ENCODE data around the gene TRIM17. TPM values are rescaled to one million over a fixed set of nuclear protein-coding genes. Genes with fewer than 3 reads are reported as not detected.

Gene TRIM17
- total RNA-seq, 2 donors from 2014 or later, result 2.0 to 9.9 TPM

DNA sequence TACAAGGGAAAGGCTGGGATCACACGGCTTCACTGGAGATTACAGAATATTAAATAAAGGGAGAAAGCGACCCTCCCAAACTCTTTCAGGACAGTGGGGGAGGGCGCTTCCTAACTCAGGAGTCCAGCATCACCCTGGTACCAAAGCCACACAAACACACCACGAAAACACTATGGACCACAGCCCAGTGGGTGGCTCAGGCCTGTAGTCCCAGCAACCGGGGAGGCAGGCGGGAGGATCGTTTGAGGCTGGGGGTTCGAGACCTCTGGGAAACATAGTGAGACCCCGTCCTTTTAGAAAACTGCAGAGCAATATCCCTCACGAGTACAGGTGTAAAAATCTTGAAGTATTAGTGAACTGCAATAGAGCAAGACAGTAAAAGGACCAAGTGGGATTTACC is 26.0 kb downstream of the TRIM17 start:
- intact Hi-C loops (cut with DNase I), result no loop called here
- WGBS, result 89% methylated on average over 10 of the region's 10 CpGs

DNA sequence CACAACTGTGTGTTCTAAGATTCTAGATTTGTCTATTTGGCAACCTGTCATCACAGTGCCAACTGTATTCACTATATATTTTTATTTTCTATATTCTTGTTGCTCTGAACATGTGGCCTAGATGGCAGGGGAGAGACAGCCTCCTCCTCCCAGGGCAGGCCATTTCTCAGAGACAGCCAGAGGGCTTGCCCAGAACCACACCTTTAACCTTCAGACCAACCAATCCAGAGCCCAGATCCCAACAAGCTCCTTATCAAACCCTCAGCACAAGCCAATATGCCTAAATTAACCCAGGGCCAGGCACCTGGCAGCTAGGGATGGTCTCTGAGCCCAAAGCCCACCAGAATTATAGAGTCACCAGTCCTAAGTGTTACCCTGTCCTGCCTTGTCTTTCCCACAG is 29.3 kb downstream of the TRIM17 start:
- H3K4me3 ChIP-seq, result no peak overlapping the region
- TF ChIP-seq POLR2A (IDR thresholded peaks at IDR 0.05) (no peak), POLR2AphosphoS5 (IDR thresholded peaks at IDR 0.05) (no peak)
- no peaks in the 10 kb centered on the region for H3K4me1 ChIP-seq (replicated peaks)
- H3K27ac ChIP-seq, result no peak overlapping the region
- H3K27me3 ChIP-seq (replicated peaks; ENCODE audit: insufficient read depth), result no peaks in the 10 kb centered on the region
- no peak for DNase-seq (ENCODE audit: low spot score)
- intact Hi-C loops (cut with DNase I), result no loop called here
- H3K36me3 ChIP-seq, result no peaks in the 10 kb centered on the region
- no peaks in the 10 kb centered on the region for H3K9me3 ChIP-seq

More for the DNA sequence above, 26.0 kb downstream of the TRIM17 start:
- no peaks in the 10 kb centered on the region for H3K4me1 ChIP-seq (replicated peaks)
- H3K36me3 ChIP-seq, result peaks cover 0 to 12% of the 10 kb centered on the region in 2 donors
- no peak overlapping the region for H3K4me3 ChIP-seq
- DNase-seq (ENCODE audit: low spot score), result no peak
- H3K27me3 ChIP-seq (replicated peaks; ENCODE audit: insufficient read depth), result no peaks in the 10 kb centered on the region
- no peaks in the 10 kb centered on the region for H3K9me3 ChIP-seq
- no peak overlapping the region for H3K27ac ChIP-seq
- no peak for TF ChIP-seq POLR2AphosphoS5 (IDR thresholded peaks at IDR 0.05)
- TF ChIP-seq, protein P1, sequence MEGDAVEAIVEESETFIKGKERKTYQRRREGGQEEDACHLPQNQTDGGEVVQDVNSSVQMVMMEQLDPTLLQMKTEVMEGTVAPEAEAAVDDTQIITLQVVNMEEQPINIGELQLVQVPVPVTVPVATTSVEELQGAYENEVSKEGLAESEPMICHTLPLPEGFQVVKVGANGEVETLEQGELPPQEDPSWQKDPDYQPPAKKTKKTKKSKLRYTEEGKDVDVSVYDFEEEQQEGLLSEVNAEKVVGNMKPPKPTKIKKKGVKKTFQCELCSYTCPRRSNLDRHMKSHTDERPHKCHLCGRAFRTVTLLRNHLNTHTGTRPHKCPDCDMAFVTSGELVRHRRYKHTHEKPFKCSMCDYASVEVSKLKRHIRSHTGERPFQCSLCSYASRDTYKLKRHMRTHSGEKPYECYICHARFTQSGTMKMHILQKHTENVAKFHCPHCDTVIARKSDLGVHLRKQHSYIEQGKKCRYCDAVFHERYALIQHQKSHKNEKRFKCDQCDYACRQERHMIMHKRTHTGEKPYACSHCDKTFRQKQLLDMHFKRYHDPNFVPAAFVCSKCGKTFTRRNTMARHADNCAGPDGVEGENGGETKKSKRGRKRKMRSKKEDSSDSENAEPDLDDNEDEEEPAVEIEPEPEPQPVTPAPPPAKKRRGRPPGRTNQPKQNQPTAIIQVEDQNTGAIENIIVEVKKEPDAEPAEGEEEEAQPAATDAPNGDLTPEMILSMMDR (IDR thresholded peaks at IDR 0.05), result no peak
- TF ChIP-seq POLR2A (IDR thresholded peaks at IDR 0.05), result no peak

DNA sequence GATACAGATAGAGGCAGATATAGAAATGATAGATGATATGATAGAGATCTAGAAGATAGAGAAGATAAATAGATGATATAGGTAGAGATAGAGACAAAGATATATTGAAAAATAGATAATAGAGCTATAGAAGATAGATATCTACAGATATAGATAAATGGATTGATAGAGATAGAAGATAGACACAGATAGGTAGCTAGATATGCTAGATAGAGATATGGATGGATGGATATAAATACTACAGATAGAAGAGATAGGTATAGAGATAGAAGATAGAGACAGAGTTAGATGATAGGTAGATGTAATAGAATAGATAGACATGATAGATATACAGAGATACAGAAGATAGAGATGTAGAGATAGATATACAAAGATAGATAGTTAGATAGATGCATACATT is 31.4 kb downstream of the TRIM17 start:
- Histone ChIP-seq H3K27ac (no peak overlapping the region), H3K27me3 (replicated peaks; ENCODE audit: insufficient read depth) (no peaks in the 10 kb centered on the region), H3K4me3 (no peak overlapping the region), H3K36me3 (no peaks in the 10 kb centered on the region), H3K9me3 (no peaks in the 10 kb centered on the region), H3K4me1 (replicated peaks) (no peaks in the 10 kb centered on the region)
- TF ChIP-seq POLR2A (IDR thresholded peaks at IDR 0.05), result no peak
- TF ChIP-seq, protein P1 (IDR thresholded peaks at IDR 0.05), result no peak
- TF ChIP-seq POLR2AphosphoS5 (IDR thresholded peaks at IDR 0.05), result no peak
- intact Hi-C loops (cut with DNase I), result no loop called here
- no peak for DNase-seq (ENCODE audit: low spot score)

DNA sequence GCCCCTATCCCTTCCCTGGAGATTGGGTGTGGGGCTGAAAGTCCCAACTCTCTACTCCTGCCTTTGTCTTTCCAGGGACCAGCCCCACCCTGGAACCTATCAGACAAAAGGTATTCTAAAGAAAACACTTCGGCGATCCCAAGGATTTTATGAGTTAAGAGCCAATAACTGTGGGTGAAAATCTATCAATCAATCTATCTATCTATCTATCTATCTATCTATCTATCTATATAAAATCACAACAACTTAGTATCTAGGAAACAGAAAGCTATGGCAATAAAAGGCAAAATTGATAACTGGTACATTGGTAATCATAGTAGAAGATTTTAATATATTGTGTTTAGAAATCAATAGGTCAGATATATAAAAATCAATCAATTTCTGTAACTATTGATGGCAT is 32.9 kb downstream of the TRIM17 start:
- Histone ChIP-seq H3K27me3 (replicated peaks; ENCODE audit: insufficient read depth) (no peaks in the 10 kb centered on the region), H3K9me3 (no peaks in the 10 kb centered on the region), H3K4me3 (no peak overlapping the region), H3K36me3 (no peaks in the 10 kb centered on the region), H3K27ac (no peak overlapping the region), H3K4me1 (replicated peaks) (no peaks in the 10 kb centered on the region)
- TF ChIP-seq POLR2A (IDR thresholded peaks at IDR 0.05), result no peak
- DNase-seq (ENCODE audit: low spot score), result no peak
- WGBS, result 88% methylated on average over 2 of the region's 2 CpGs
- intact Hi-C loops (cut with DNase I), result no loop called here

DNA sequence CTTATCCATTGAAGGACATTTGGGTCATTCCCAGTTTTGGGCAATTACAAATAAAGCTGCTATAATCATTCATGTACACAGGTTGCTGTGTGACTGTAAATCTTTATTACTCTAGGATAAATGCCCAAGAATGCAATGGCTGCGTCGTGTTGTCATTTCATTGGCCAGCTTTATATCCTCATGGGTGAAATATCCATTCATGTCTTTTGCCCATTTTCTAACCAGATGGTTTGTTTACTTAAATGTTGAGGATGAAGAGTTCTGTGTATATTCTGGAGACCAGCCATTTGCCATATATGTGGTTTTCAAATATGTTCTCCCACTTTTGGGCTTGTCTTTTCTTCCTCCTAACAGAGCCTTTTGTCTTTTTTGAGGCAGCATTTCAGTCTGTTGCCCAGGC is 35.3 kb downstream of the TRIM17 start:
- H3K4me3 ChIP-seq, result no peak overlapping the region
- 49% methylated on average over 2 of the region's 2 CpGs for WGBS
- intact Hi-C loops (cut with DNase I), result no loop called here
- DNase-seq (ENCODE audit: low spot score), result no peak
- H3K36me3 ChIP-seq, result no peaks in the 10 kb centered on the region
- TF ChIP-seq POLR2AphosphoS5 (IDR thresholded peaks at IDR 0.05) (no peak), POLR2A (IDR thresholded peaks at IDR 0.05) (no peak)
- TF ChIP-seq, protein P1 (IDR thresholded peaks at IDR 0.05), result no peak
- no peak overlapping the region for H3K27ac ChIP-seq
- no peaks in the 10 kb centered on the region for H3K27me3 ChIP-seq (replicated peaks; ENCODE audit: insufficient read depth)
- H3K9me3 ChIP-seq, result no peaks in the 10 kb centered on the region
- no peaks in the 10 kb centered on the region for H3K4me1 ChIP-seq (replicated peaks)

DNA sequence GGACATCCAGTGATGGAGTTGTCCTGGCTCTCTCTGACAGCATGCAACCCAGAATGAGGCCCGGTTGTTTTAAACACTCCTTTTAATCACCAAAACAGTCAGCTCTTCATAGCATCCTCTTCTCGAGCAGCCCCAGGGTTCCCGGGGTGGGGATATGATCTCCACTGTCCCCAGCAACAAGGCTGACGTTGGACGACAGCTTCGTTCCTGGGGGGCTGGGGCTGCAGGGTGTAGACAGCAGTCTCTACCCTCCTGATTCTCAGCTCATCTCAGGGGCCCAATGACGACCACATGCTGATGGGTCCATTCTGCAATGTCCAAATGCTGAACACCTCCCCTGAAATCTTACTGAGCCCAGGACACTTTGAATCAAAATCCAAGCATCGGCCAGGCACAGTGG is 37.0 kb downstream of the TRIM17 start:
- no peaks in the 10 kb centered on the region for H3K36me3 ChIP-seq
- 81% methylated on average over 8 of the region's 8 CpGs for WGBS
- H3K27ac ChIP-seq, result no peak overlapping the region
- no peaks in the 10 kb centered on the region for H3K4me1 ChIP-seq (replicated peaks)
- H3K9me3 ChIP-seq, result no peaks in the 10 kb centered on the region
- intact Hi-C loops (cut with DNase I), result loop anchor here (5.0 kb wide), 1 partner anchor 102 kb away; no protein-coding TSS in a partner anchor
- H3K27me3 ChIP-seq (replicated peaks; ENCODE audit: insufficient read depth), result no peaks in the 10 kb centered on the region
- no peak overlapping the region for H3K4me3 ChIP-seq
- DNase-seq (ENCODE audit: low spot score), result no peak
- no peak for TF ChIP-seq POLR2AphosphoS5 (IDR thresholded peaks at IDR 0.05)
- no peak for TF ChIP-seq POLR2A (IDR thresholded peaks at IDR 0.05)
- TF ChIP-seq, protein P1 (IDR thresholded peaks at IDR 0.05), result no peak
